ENCODE results near the gene NR3C2.

NR3C2 gene

DNA sequence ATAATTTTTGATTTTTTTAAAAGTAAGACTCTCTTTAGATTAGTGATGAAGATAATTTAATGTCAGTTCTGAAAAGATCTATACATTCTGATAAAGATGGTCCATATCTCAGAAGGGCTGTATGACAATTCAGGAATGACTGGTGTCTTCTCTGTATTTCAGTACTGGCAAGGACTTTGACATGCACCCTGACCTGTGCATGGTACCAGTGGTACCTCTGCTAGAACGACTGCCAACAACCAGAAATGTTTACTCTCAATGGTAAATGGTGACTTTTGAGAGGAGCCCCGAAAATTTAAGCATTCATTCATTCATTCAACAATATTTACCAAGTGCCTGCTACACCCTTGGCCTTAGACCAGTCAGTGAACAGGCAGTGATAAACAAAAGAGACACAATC, 4.8 kb downstream of the NR3C2 start:
- TF ChIP-seq, protein P1, sequence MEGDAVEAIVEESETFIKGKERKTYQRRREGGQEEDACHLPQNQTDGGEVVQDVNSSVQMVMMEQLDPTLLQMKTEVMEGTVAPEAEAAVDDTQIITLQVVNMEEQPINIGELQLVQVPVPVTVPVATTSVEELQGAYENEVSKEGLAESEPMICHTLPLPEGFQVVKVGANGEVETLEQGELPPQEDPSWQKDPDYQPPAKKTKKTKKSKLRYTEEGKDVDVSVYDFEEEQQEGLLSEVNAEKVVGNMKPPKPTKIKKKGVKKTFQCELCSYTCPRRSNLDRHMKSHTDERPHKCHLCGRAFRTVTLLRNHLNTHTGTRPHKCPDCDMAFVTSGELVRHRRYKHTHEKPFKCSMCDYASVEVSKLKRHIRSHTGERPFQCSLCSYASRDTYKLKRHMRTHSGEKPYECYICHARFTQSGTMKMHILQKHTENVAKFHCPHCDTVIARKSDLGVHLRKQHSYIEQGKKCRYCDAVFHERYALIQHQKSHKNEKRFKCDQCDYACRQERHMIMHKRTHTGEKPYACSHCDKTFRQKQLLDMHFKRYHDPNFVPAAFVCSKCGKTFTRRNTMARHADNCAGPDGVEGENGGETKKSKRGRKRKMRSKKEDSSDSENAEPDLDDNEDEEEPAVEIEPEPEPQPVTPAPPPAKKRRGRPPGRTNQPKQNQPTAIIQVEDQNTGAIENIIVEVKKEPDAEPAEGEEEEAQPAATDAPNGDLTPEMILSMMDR (IDR thresholded peaks at IDR 0.05; ENCODE audit: extremely low read depth, insufficient read depth, missing control alignments): no peak
- in situ Hi-C loops (cut with MboI; ENCODE audit: low pct_unique_long_range_greater_than_20kb, low sequenced_read_pairs, unreplicated experiment): no loop called here
- DNase-seq (ENCODE audit: low spot score): no peak

DNA sequence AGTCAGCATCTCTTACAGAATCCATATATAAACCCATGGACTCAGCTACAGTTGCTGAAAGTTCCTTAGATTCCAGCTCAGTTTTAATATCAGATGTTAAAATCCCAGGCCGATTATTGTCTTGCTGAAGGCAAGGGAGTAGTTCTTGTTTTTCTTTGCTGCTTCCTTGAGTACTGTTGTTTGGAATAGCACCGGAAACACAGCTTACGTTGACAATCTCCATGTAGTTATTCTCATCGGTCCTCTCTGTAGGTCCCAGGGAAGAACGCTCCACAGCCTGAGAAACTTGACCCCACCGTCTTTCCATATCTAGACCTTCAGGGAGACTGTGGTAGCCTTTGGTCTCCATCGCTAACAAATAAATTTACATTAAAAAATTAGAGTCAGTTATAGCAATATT, 5.7 kb downstream of the NR3C2 start:
- in situ Hi-C loops (cut with MboI; ENCODE audit: low pct_unique_long_range_greater_than_20kb, low sequenced_read_pairs, unreplicated experiment): no loop called here
- DNase-seq (ENCODE audit: low spot score): no peak
- TF ChIP-seq, protein P1 (IDR thresholded peaks at IDR 0.05; ENCODE audit: extremely low read depth, insufficient read depth, missing control alignments): no peak

DNA sequence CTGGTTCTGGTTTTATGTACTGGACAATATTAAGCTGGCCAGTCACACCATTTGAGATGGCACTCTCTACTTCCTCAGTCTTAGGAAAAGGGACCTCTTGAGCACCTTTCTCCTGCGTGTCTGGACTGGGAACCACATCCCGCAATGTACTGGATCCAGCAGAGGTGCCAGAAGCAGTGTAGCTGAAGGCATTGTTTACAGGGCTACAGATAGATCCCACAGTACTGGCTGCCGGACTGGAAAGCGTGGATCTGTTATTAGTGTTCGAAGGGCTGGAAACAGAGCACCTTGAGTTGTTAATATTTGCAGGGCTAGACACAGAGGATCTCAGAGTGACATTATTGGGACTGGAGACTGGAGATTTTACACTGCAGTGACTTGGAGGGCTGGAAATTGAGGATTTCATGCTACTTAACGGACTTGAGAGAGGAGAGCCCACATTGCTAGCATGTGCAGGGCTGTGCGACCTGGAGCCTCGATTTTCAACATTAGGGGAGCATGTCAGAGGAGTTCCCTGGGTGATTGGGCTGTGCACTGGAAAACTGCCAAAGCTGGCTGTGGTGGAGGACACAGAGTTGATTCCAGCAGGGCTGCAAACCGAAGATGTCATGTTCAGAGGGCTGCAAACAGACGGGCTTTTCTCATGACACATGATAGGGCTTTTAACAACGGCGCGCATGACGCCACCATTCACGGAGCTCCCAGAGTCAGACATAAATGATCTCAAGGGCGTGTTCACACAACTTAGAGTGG, 6.4 kb downstream of the NR3C2 start:
- in situ Hi-C loops (cut with MboI; ENCODE audit: low pct_unique_long_range_greater_than_20kb, low sequenced_read_pairs, unreplicated experiment): no loop called here
- no peak for DNase-seq (ENCODE audit: low spot score)
- TF ChIP-seq, protein P1 (IDR thresholded peaks at IDR 0.05; ENCODE audit: extremely low read depth, insufficient read depth, missing control alignments): no peak

DNA sequence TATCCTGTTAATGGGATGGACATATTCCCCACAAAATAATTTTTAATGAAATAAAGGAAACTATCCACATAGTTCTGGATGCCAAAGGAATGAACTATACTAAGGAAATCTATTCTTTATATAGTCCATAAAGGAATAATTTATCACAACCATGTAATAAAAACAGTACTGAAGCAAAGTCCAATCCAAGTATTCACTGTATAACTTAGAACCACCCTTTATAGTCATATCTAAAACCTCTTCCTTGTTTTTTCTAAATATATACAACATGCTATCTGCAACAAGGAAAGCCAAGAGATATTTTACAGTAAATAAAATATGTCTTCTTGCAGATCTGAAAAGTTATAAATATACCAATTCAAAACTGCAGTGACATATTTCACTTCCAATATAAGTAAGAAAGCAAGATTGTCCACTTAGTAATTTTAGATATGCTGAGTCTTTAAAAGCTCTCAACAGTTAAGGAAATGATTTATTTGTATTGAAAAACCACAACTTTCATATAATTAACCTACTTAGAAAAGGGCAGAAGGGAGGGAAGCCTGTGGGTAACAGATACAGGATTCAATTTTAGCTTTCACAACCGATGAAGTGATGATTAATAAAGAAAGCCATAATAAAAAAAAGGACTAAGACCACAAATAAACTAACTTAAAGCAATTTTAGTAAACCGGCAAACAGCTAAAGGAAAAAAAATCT, 8.0 kb downstream of the NR3C2 start:
- TF ChIP-seq, protein P1 (IDR thresholded peaks at IDR 0.05; ENCODE audit: extremely low read depth, insufficient read depth, missing control alignments): no peak
- DNase-seq (ENCODE audit: low spot score): no peak
- in situ Hi-C loops (cut with MboI; ENCODE audit: low pct_unique_long_range_greater_than_20kb, low sequenced_read_pairs, unreplicated experiment): no loop called here

DNA sequence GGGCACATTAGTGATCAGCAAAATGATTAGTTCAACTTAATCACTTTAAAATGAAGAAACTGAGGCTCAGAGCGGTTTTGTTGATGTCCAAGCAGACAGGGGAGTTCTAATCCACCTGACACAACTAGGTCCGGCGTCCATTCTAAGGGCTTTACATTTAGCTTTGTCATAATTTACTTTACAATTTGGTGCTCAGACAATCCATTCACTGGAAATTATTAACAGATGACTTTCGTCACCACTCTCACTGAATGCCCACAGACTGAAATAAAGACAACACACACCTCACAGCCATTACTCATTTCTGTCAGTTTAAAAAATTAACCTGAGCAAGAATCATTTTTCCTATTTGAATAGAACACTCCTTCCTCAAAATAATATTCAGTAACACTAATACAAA, 10.8 kb downstream of the NR3C2 start:
- no peak for DNase-seq (ENCODE audit: low spot score)
- TF ChIP-seq, protein P1 (IDR thresholded peaks at IDR 0.05; ENCODE audit: extremely low read depth, insufficient read depth, missing control alignments): no peak
- in situ Hi-C loops (cut with MboI; ENCODE audit: low pct_unique_long_range_greater_than_20kb, low sequenced_read_pairs, unreplicated experiment): no loop called here

DNA sequence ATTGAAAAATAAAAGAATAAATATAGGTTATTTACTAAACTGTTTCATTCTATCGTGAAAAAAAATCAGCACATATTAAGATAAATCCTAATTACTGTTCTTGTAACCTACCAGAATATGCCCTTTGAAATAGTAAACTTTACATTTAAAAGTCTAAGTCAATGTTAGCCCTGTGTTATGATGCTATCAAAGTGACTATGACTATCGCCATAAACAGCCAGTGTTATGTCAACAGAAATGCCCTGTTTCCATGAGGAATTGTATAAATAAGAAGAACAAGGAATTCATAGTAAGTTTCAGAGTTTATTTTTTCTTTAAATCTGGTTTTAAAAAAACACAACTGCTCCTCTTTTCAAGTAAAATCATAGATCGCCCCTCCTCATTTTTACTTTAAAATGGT, 11.4 kb downstream of the NR3C2 start:
- TF ChIP-seq, protein P1 (IDR thresholded peaks at IDR 0.05; ENCODE audit: extremely low read depth, insufficient read depth, missing control alignments): no peak
- in situ Hi-C loops (cut with MboI; ENCODE audit: low pct_unique_long_range_greater_than_20kb, low sequenced_read_pairs, unreplicated experiment): no loop called here
- no peak for DNase-seq (ENCODE audit: low spot score)
